HEK293 (cell line): ENCODE data around the gene DENND2C.

ENCODE experiments used
- CTCF ChIA-PET: fragments of 350-600 bp; formaldehyde crosslinking; extraction: SDS; loops from one replicate; lab custom pipeline; 2021; ENCODE audit warnings: antibody characterized with exemption; lab: Yijun Ruan, JAX
- POLR2A ChIA-PET: fragments of 300-600 bp; formaldehyde crosslinking; extraction: SDS; loops from one replicate; lab custom pipeline; 2020; ENCODE audit warnings: antibody characterized with exemption, inconsistent platforms; lab: Yijun Ruan, JAX
- H3K27ac ChIP-seq: fragments of 200-500 bp; sonication (Bioruptor generic); 2 replicates; pipeline ENCODE4 v1.5.1; 2014; ENCODE audit warnings: low read depth, low read length, control low read depth, inconsistent platforms; ENCODE audit errors: extremely low read depth
- H3K36me3 ChIP-seq, 2 experiments: fragments of 200-500 bp in 1 of 2; sonication (Bioruptor generic) in 1 of 2; 1 replicate in 1 of 2; 2 replicates in 1 of 2; pipeline ENCODE4 v1.5.1; 2014 to 2017; ENCODE audit warnings: inconsistent platforms in 2 of 2, low read length in 2 of 2; ENCODE audit not compliant: control insufficient read depth in 2 of 2, insufficient read depth in 1 of 2
- H3K4me1 ChIP-seq: fragments of 200-500 bp; sonication (Bioruptor generic); 2 replicates; pipeline ENCODE4 v1.5.1; 2014; ENCODE audit warnings: mild to moderate bottlenecking, low read length, inconsistent platforms; ENCODE audit not compliant: control insufficient read depth, insufficient read depth
- H3K4me3 ChIP-seq: 2 replicates; pipeline ENCODE4 v1.5.1; 2011; ENCODE audit warnings: low read depth, mild to moderate bottlenecking, control low read depth, low read length, moderate library complexity
- H3K9me3 ChIP-seq: fragments of 200-500 bp; sonication (Bioruptor generic); 2 replicates; pipeline ENCODE4 v1.5.1; 2014; ENCODE audit warnings: low read depth, low read length, inconsistent platforms; ENCODE audit not compliant: control insufficient read depth, insufficient read depth
- HIC1 ChIP-seq: fragments of 450-650 bp; formaldehyde crosslinking; IDR thresholded peaks from 2 replicates; pipeline ENCODE4 v1.5.1; 2016; ENCODE audit warnings: missing biosample characterization, missing genetic modification characterization
- MZF1 ChIP-seq: fragments of 450-650 bp; formaldehyde crosslinking; IDR thresholded peaks from 2 replicates; pipeline ENCODE4 v1.5.1; 2017; ENCODE audit warnings: missing biosample characterization, missing genetic modification characterization, borderline replicate concordance
- OSR2 ChIP-seq: fragments of 450-650 bp; formaldehyde crosslinking; IDR thresholded peaks from 2 replicates; pipeline ENCODE4 v1.5.1; 2016; ENCODE audit warnings: missing biosample characterization, missing genetic modification characterization
- TRIM28 ChIP-seq: IDR thresholded peaks from 2 replicates; pipeline ENCODE4 v1.6.1; 2011; ENCODE audit warnings: low read length, control low read depth, borderline replicate concordance
- ZFP41 ChIP-seq: fragments of 450-650 bp; formaldehyde crosslinking; IDR thresholded peaks from 2 replicates; pipeline ENCODE4 v1.5.1; 2016; ENCODE audit warnings: missing biosample characterization, missing genetic modification characterization, borderline replicate concordance
- ZFP69B ChIP-seq: fragments of 450-650 bp; formaldehyde crosslinking; IDR thresholded peaks from 2 replicates; pipeline ENCODE4 v1.5.1; 2016; ENCODE audit warnings: missing biosample characterization, missing genetic modification characterization
- ZNF138 ChIP-seq: fragments of 450-650 bp; formaldehyde crosslinking; IDR thresholded peaks from 2 replicates; pipeline ENCODE4 v1.5.1; 2016; ENCODE audit warnings: missing biosample characterization, missing genetic modification characterization, borderline replicate concordance
- ZNF169 ChIP-seq: fragments of 450-650 bp; formaldehyde crosslinking; IDR thresholded peaks from 2 replicates; pipeline ENCODE4 v1.5.1; 2016; ENCODE audit warnings: missing biosample characterization, missing genetic modification characterization
- ZNF19 ChIP-seq: fragments of 450-650 bp; formaldehyde crosslinking; IDR thresholded peaks from 2 replicates; pipeline ENCODE4; 2016; ENCODE audit warnings: missing biosample characterization, missing genetic modification characterization, low read depth
- ZNF214 ChIP-seq: fragments of 450-650 bp; formaldehyde crosslinking; IDR thresholded peaks from 2 replicates; pipeline ENCODE4 v1.5.1; 2017; ENCODE audit warnings: missing biosample characterization, mild to moderate bottlenecking, missing genetic modification characterization, borderline replicate concordance
- ZNF24 ChIP-seq: fragments of 450-650 bp; formaldehyde crosslinking; IDR thresholded peaks from 2 replicates; pipeline ENCODE4 v1.5.1; 2016; ENCODE audit warnings: missing biosample characterization, missing genetic modification characterization
- ZNF302 ChIP-seq: fragments of 450-650 bp; formaldehyde crosslinking; IDR thresholded peaks from 2 replicates; pipeline ENCODE4 v1.5.1; 2016; ENCODE audit warnings: missing biosample characterization, missing genetic modification characterization, low read depth
- ZNF354C ChIP-seq: fragments of 450-650 bp; formaldehyde crosslinking; IDR thresholded peaks from 2 replicates; pipeline ENCODE4 v1.5.1; 2016; ENCODE audit warnings: missing biosample characterization, missing genetic modification characterization, low read depth, borderline replicate concordance
- ZNF394 ChIP-seq: fragments of 450-650 bp; formaldehyde crosslinking; IDR thresholded peaks from 2 replicates; pipeline ENCODE4 v1.5.1; 2016; ENCODE audit warnings: missing biosample characterization, missing genetic modification characterization, mild to moderate bottlenecking, moderate library complexity, borderline replicate concordance
- ZNF423 ChIP-seq: fragments of 450-650 bp; formaldehyde crosslinking; IDR thresholded peaks from 2 replicates; pipeline ENCODE4 v1.5.1; 2016; ENCODE audit warnings: missing biosample characterization, missing genetic modification characterization
- ZNF426 ChIP-seq: fragments of 450-650 bp; formaldehyde crosslinking; IDR thresholded peaks from 2 replicates; pipeline ENCODE4 v1.5.1; 2017; ENCODE audit warnings: missing biosample characterization, missing genetic modification characterization, mild to moderate bottlenecking, inconsistent platforms, moderate library complexity
- ZNF48 ChIP-seq: fragments of 450-650 bp; formaldehyde crosslinking; IDR thresholded peaks from 2 replicates; pipeline ENCODE4 v1.5.1; 2016; ENCODE audit warnings: missing biosample characterization, missing genetic modification characterization
- ZNF510 ChIP-seq: fragments of 450-650 bp; formaldehyde crosslinking; IDR thresholded peaks from 2 replicates; pipeline ENCODE4 v1.5.1; 2018; ENCODE audit warnings: mild to moderate bottlenecking, missing genetic modification characterization, missing biosample characterization; ENCODE audit not compliant: insufficient replicate concordance
- ZNF518A ChIP-seq: fragments of 450-650 bp; formaldehyde crosslinking; conservative IDR thresholded peaks from 2 replicates; pipeline ENCODE4 v1.5.1; 2016; ENCODE audit warnings: low read depth, missing biosample characterization, missing genetic modification characterization
- ZNF560 ChIP-seq: fragments of 450-650 bp; formaldehyde crosslinking; IDR thresholded peaks from 2 replicates; pipeline ENCODE4 v1.5.1; 2017; ENCODE audit warnings: missing biosample characterization, missing genetic modification characterization, borderline replicate concordance
- ZNF623 ChIP-seq: fragments of 450-650 bp; formaldehyde crosslinking; IDR thresholded peaks from 2 replicates; pipeline ENCODE4 v1.5.1; 2016; ENCODE audit warnings: missing biosample characterization, missing genetic modification characterization
- ZNF629 ChIP-seq: fragments of 450-650 bp; formaldehyde crosslinking; IDR thresholded peaks from 2 replicates; pipeline ENCODE4 v1.5.1; 2017; ENCODE audit warnings: missing biosample characterization, missing genetic modification characterization
- ZNF658 ChIP-seq: fragments of 450-650 bp; formaldehyde crosslinking; IDR thresholded peaks from 2 replicates; pipeline ENCODE4; 2016; ENCODE audit warnings: missing biosample characterization, missing genetic modification characterization
- ZNF664 ChIP-seq: fragments of 450-650 bp; formaldehyde crosslinking; IDR thresholded peaks from 2 replicates; pipeline ENCODE4 v1.5.1; 2016; ENCODE audit warnings: missing biosample characterization, missing genetic modification characterization
- ZNF707 ChIP-seq: fragments of 450-650 bp; formaldehyde crosslinking; IDR thresholded peaks from 2 replicates; pipeline ENCODE4 v1.5.1; 2016; ENCODE audit warnings: missing biosample characterization, missing genetic modification characterization
- ZSCAN30 ChIP-seq: fragments of 450-650 bp; IDR thresholded peaks from 2 replicates; pipeline ENCODE4 v1.5.1; 2018; ENCODE audit warnings: missing biosample characterization, mild to moderate bottlenecking, missing genetic modification characterization, moderate library complexity

Gene DENND2C

DNA sequence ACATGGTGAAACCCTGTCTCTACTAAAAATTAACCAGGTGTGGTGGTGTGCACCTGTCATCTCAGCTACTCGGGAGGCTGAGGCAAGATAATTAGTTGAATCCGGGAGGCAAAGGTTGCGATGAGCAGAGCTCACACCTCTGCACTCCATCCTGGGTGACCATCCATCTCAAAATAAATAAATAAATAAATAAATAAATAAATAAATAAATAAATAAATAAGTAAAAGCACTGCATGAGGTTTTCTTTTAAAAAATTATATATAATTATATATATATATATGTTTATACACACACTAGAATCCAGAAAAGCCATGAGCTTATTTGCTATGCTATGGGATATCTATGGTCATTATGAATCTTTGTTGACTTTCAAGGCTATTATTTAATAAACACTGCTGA is 23.1 kb upstream of the DENND2C start:
- Histone ChIP-seq H3K4me1 (no peaks in the 10 kb centered on the region), H3K4me3 (no peak overlapping the region), H3K27ac (no peak overlapping the region), H3K36me3 (no peaks in the 10 kb centered on the region), H3K9me3 (no peaks in the 10 kb centered on the region)
- ChIA-PET POLR2A (no interaction called here), CTCF (interaction anchor here (0.6 to 0.9 kb wide), 2 partner anchors 21 to 24 kb away, joined by 3 read pairs; no protein-coding TSS in a partner anchor)
- TF ChIP-seq MZF1 (tag by site-specific recombination) (no peak), ZNF24 (no peak), ZNF354C (tag by site-specific recombination) (no peak), ZNF510 (tag by site-specific recombination) (peak; percentile 18), ZNF707 (no peak), ZNF426 (tag by site-specific recombination) (peak; percentile 95), ZNF518A (peak; percentile 83; the same call in 1 of the 2 replicates), ZNF302 (no peak), OSR2 (no peak), ZFP69B (tag by site-specific recombination) (no peak), HIC1 (tag by site-specific recombination) (no peak), TRIM28 (no peak), ZNF394 (tag by site-specific recombination) (peak; percentile 95), ZNF169 (no peak), ZFP41 (tag by site-specific recombination) (no peak), ZNF658 (tag by site-specific recombination) (no peak), ZNF423 (tag by site-specific recombination) (no peak), ZSCAN30 (no peak), ZNF138 (tag by site-specific recombination) (no peak), ZNF629 (tag by site-specific recombination) (0 out of 2 replicates have a peak, but pooled peaks have one; percentile 34), ZNF214 (tag by site-specific recombination) (no peak), ZNF19 (tag by site-specific recombination) (no peak), ZNF48 (no peak), ZNF560 (tag by site-specific recombination) (0 out of 2 replicates have a peak, but pooled peaks have one; percentile 36), ZNF623 (tag by site-specific recombination) (peak; percentile 64), ZNF664 (tag by site-specific recombination) (peak; percentile 49; the same call in 1 of the 2 replicates)
